GM21737 (cell line): ENCODE data around the gene IL17REL.
"Not testable (repeated sequence)": the region's sequence is repeated elsewhere in the genome, so short reads cannot be mapped to it uniquely, and the experiment has no call there.

Experiments used
- ATAC-seq: cut with Tn5 transposase; IDR thresholded peaks from one replicate; pipeline ENCODE4 v1.9.1; 2021; ENCODE audit warnings: mild to moderate bottlenecking, moderate library complexity; ENCODE audit not compliant: unreplicated experiment

The IL17REL gene

GRCh38 chr22:49949914-49950292 is 62.7 kb downstream of the IL17REL start:
- ATAC-seq, result no peak

- no peak for ATAC-seq
These were observed 63.3 kb downstream of the IL17REL start for GRCh38 chr22:49948958-49949913.

GRCh38 chr22:49948116-49948957 is 64.2 kb downstream of the IL17REL start:
- no peak for ATAC-seq

GRCh38 chr22:49947296-49947622 is 65.3 kb downstream of the IL17REL start:
- no peak for ATAC-seq

GRCh38 chr22:49946612-49947295 is 65.8 kb downstream of the IL17REL start:
- ATAC-seq, result no peak

GRCh38 chr22:49945042-49945794 is 67.3 kb downstream of the IL17REL start:
- not testable (repeated sequence) for ATAC-seq
